ENCODE results near the gene VGF.

DNA sequence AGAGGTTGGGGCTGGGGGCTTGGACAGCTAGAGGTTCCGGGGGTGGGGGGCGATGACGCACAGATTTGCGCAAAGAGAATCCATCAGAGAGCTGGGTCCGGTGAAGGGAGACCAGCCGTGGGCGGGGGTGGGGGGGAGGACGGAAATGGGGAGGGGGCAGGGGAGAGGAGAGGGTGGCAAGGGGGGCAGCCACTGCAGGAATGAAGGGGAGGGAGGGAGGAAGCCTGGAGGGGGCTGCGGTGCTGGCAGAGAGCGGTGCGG lies 1.2 kb upstream of the VGF start:
- TF ChIP-seq, protein P1, sequence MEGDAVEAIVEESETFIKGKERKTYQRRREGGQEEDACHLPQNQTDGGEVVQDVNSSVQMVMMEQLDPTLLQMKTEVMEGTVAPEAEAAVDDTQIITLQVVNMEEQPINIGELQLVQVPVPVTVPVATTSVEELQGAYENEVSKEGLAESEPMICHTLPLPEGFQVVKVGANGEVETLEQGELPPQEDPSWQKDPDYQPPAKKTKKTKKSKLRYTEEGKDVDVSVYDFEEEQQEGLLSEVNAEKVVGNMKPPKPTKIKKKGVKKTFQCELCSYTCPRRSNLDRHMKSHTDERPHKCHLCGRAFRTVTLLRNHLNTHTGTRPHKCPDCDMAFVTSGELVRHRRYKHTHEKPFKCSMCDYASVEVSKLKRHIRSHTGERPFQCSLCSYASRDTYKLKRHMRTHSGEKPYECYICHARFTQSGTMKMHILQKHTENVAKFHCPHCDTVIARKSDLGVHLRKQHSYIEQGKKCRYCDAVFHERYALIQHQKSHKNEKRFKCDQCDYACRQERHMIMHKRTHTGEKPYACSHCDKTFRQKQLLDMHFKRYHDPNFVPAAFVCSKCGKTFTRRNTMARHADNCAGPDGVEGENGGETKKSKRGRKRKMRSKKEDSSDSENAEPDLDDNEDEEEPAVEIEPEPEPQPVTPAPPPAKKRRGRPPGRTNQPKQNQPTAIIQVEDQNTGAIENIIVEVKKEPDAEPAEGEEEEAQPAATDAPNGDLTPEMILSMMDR (conservative IDR thresholded peaks at IDR 0.05; ENCODE audit: low read depth in 2 of 2), result no peak
- no peak for TF ChIP-seq CREB1 (CRISPR knock-in tag; IDR thresholded peaks at IDR 0.05; ENCODE audit: low read depth)
- no peak for TF ChIP-seq STAT1 (IDR thresholded peaks at IDR 0.05; ENCODE audit: unreplicated experiment)
- TF ChIP-seq EZH2phosphoT487 (IDR thresholded peaks at IDR 0.05; ENCODE audit: unreplicated experiment), result no peak
- no peak for TF ChIP-seq EZH2 (IDR thresholded peaks at IDR 0.05; ENCODE audit: low read depth, unreplicated experiment)
- no peak for TF ChIP-seq POLR2AphosphoS5 (IDR thresholded peaks at IDR 0.05; ENCODE audit: low read depth)
- no peak for TF ChIP-seq NANOG (IDR thresholded peaks at IDR 0.05; ENCODE audit: borderline replicate concordance)
- TF ChIP-seq ZNF331 (CRISPR knock-in tag; IDR thresholded peaks at IDR 0.05; ENCODE audit: low read depth), result no peak
